ENCODE results near the gene CLDN8.
A peak's percentile ranks its signal among the peaks of the same experiment; 100 is the strongest.

Gene CLDN8

GRCh38 chr21:30200000-30200399 lies 15.9 kb downstream of the CLDN8 start:
- DNase-seq = no peak

DNA sequence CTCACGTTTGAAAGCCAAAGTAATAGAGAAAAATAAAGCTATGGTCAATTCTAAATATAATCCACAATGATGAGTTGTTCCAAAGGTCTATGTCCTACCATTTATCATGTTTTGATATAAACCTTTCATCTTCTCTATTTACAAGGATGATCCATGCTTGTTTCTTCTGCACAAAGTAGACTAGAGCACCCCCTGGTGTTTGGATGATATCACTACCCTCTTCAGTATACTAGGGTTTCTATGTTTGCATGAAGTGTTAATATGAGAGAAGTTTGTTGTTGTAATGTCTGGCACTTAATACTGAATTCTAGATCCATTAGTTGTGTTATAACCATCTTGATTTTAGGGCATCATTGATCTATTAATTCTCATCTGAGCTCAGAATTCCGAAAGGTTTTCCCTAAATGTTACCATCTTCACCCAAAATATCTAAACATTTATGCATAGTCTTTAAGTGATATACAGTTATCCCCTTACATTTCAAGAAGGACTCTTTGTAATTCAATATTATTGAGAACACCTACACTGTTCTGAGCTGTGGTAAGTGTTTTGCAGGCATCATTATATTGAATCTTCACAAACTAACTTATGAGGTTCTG lies 21.1 kb downstream of the CLDN8 start:
- peak; percentile 44 for DNase-seq

DNA sequence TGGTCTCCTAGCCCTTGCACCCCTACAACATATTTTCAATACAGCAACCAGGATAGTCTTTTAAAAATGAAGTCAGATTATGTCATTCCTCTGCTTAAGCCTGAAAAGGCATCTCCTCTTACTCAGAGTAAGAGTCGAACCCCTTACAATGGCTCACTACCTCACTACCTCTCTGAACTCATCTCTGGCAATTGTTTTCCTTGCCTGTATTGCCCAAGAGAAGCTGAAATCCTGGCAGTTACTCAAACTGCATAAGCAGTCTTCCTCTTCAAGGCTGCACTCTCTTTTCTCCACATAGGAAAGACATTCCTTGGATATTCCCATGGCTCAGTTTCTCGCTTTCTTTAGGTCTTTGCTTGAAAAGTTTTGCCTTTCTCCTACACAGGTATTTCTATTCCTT lies 22.7 kb downstream of the CLDN8 start:
- DNase-seq = no peak

DNA sequence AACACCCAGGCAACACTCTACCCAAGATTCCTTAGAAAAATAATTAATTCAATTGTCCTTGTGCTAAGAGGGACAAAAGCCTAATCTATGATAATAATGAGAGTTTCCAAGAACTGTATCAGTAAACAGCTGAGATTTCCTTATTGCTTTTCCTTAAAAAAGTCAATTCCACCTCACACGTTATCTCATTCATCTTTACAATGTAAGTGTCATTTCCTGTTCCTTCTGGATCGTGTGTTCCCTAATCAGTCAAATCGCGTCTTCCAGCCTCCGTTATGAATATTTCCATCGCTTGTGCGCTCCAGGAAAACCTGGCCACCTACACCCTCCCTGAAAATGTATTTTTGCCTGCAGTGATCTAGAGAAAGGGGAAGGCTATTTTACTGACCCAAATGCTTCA lies 25.3 kb downstream of the CLDN8 start:
- no peak for DNase-seq

- DNase-seq = no peak
These were observed 26.1 kb downstream of the CLDN8 start for GRCh38 chr21:30189773-30190172.

GRCh38 chr21:30186242-30186641 lies 29.7 kb downstream of the CLDN8 start:
- DNase-seq = no peak

GRCh38 chr21:30168086-30168485 lies 47.8 kb downstream of the CLDN8 start:
- DNase-seq = no peak

DNA sequence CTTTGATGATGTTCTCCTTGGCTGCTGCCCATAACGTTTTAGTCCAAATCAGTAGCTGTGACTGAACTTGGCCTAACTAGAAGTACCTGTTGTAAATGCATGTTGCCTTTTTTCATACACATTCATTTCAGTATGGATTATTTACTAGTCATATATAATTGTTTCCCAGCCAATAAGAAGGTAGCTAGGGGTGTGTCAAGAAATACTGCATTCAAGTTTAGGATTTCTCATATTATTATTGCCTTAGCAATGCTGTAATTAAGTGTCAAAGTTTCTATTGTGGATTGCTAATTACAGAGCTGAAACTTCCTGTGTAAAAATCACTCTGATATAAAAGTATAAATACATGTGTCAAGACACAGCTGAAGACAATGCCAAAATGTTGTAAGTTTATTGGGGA lies 49.2 kb downstream of the CLDN8 start, which contains the start of gene CLDN17:
Gene CLDN17 (minus strand): TSS at position 101 of the 400 bp plus-strand sequence. CDS start 188 bp downstream, outside the sequence.
- DNase-seq = no peak

DNA sequence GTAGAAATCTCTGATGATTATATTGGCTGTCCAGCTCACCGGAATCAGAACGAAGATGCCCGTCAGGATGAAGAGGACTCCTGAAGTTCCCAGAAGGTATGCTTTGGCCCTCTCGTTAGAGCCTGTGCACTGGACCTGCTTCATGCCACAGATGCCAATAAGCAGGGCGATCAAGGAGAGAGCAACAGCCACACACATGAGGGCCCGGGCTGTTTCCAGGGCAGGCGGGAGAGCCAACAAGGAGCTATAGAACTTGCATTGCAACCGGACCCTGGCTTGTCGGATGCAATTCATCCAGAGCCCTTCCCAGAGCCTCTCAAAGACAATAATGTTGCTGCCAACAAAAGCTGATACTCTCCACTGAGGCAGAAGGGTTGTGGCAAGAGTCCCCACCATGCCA lies 49.7 kb downstream of the CLDN8 start:
- DNase-seq = no peak

- DNase-seq = no peak
These were observed 51.1 kb downstream of the CLDN8 start for GRCh38 chr21:30164796-30165195.
